Measurements from ENCODE around the gene STUM.

The STUM gene

DNA sequence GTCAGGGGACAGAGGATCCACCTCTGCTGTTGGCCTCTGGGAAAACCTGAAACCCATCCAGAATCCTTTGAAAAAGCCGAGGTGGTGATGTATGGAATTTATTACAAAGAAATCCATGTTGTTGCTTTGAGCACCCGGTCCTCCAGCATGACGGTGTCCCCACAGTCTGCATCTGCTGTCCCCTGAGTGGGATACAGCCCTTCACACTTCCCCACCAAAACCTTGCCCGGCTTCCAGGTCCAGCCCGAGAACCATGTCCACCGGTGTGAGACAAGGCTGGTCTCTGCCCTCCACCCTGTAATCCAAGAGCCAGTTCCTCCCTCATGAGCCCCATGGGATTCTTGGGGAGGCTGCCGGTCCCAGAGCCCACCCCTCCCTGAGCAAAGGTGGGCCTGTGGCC is 70.5 kb downstream of the STUM start:
- no peak overlapping the region for H3K4me3 ChIP-seq
- no peaks in the 10 kb centered on the region for H3K36me3 ChIP-seq
- H3K4me1 ChIP-seq: no peaks in the 10 kb centered on the region
- peaks cover 0 to 4% (median 4%) of the 10 kb centered on the region in 3 donors for H3K9me3 ChIP-seq
- no peak overlapping the region for H3K27ac ChIP-seq
- intact Hi-C loops (cut with DNase I; ENCODE audit: low total_unique reads): no loop called here
- no peaks in the 10 kb centered on the region for H3K27me3 ChIP-seq
- TF ChIP-seq, protein P1, sequence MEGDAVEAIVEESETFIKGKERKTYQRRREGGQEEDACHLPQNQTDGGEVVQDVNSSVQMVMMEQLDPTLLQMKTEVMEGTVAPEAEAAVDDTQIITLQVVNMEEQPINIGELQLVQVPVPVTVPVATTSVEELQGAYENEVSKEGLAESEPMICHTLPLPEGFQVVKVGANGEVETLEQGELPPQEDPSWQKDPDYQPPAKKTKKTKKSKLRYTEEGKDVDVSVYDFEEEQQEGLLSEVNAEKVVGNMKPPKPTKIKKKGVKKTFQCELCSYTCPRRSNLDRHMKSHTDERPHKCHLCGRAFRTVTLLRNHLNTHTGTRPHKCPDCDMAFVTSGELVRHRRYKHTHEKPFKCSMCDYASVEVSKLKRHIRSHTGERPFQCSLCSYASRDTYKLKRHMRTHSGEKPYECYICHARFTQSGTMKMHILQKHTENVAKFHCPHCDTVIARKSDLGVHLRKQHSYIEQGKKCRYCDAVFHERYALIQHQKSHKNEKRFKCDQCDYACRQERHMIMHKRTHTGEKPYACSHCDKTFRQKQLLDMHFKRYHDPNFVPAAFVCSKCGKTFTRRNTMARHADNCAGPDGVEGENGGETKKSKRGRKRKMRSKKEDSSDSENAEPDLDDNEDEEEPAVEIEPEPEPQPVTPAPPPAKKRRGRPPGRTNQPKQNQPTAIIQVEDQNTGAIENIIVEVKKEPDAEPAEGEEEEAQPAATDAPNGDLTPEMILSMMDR (IDR thresholded peaks at IDR 0.05): no peak
- DNase-seq: peak in 1 of 2 donors; percentile 24

DNA sequence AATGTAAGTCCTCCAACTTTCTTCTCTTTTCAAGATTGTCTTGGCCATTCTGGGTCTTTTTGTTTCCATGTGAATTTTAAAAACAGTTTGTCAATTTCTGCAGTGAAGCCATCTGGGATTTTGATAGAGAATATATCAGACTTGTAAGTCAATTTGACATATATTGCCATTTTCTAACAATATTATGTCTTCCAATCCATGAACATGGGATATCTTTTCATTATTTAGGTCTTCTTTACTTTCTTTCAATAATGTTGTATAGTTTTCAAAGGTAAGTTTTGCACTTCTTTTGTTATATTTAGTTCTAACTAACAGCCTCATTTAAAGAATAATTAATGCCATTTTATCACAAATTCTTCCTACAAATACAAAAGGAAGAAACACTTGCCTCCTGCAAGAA is 73.4 kb downstream of the STUM start:
- intact Hi-C loops (cut with DNase I; ENCODE audit: low total_unique reads): no loop called here
- Histone ChIP-seq H3K9me3 (peaks cover 0 to 4% (median 4%) of the 10 kb centered on the region in 3 donors), H3K4me3 (no peak overlapping the region), H3K27me3 (no peaks in the 10 kb centered on the region), H3K27ac (no peak overlapping the region), H3K4me1 (peaks cover 0 to 13% (median 8%) of the 10 kb centered on the region in 4 donors), H3K36me3 (no peaks in the 10 kb centered on the region)
- TF ChIP-seq, protein P1 (IDR thresholded peaks at IDR 0.05): no peak
- no peak for DNase-seq

DNA sequence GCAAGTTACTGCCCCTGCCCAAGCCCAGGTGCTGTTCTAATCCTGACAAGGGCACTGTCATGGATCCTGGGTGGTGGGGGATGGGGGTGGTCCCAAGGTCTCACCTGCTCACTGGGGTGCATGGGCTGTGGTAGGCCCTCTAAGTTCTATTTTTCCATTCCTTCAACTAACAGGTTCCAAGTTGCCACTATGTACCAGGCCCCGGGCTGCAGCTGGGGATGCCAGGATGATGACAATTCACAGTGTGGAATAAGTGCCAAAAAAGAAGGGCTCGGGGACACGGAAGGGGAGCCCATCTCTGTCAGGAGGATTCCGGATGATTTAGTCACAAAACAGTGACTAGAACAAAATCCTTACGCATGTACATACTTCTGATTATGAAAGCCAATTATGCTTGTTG is 76.0 kb downstream of the STUM start:
- intact Hi-C loops (cut with DNase I; ENCODE audit: low total_unique reads): no loop called here
- Histone ChIP-seq H3K27ac (no peak overlapping the region), H3K36me3 (no peaks in the 10 kb centered on the region), H3K4me3 (no peak overlapping the region), H3K4me1 (peaks cover 0 to 16% (median 8%) of the 10 kb centered on the region in 4 donors), H3K27me3 (no peaks in the 10 kb centered on the region), H3K9me3 (peaks cover 0 to 4% (median 4%) of the 10 kb centered on the region in 3 donors)
- DNase-seq: peak; percentile 13 to 35
- TF ChIP-seq, protein P1 (IDR thresholded peaks at IDR 0.05): no peak

DNA sequence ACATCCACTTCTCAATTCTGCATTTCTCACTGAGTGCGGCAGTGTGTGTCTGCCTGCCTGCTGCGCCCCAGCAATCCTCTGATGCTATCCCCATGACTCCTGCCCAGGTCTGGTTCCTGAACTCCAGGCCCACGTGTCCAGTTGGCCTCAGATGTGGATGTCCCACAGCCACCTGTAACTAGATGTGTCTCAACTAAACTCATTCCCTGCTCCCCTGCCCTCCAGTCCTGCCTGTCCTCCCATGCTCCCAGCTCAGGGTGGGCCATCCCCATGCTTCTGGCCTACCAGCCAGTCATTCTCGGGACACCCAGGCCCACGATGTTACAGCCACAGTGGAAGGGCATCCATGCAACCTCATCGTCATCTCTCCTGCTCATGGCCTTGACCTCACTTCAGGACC is 76.8 kb downstream of the STUM start:
- Histone ChIP-seq H3K4me1 (peaks cover 0 to 16% (median 8%) of the 10 kb centered on the region in 4 donors), H3K36me3 (no peaks in the 10 kb centered on the region), H3K27ac (no peak overlapping the region), H3K27me3 (no peaks in the 10 kb centered on the region), H3K4me3 (no peak overlapping the region), H3K9me3 (peaks cover 0 to 4% (median 4%) of the 10 kb centered on the region in 3 donors)
- intact Hi-C loops (cut with DNase I; ENCODE audit: low total_unique reads): no loop called here
- peak; percentile 11 to 27 for DNase-seq
- TF ChIP-seq, protein P1 (IDR thresholded peaks at IDR 0.05): no peak

DNA sequence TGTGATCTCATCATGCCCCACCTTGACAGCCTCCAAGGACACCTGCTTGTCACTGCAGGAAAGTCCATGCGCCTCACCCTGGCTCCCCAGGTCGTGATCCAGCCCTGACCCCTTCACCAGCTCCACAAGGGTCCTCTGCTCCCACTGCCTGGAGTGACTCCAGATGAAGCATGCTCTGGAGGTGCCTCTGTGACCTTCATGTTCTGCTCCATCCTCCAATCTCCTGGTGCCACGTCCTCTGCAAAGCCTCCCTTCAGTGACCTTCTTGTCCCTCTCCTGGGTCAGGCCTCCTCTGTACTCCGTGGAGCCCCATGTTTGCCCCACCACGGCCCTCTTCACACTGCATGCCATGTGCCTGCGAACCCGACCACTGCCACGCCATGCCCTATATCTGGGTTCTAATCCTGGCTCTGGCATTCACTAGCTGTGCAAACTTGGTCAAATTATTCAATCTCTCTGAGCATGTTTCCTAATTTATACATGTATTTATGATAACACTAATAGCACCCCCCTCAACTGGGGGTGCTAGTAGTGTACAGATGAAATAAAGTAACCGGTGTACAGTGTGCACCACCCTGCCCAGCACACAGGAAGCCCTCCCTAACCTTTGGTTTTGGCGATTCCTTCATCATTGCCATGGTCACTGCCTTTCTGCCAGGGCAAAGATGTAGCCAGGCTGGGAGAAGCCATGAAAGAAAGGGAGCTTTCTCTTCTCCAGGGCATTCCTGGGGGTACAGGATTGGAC is 77.4 kb downstream of the STUM start:
- intact Hi-C loops (cut with DNase I; ENCODE audit: low total_unique reads): no loop called here
- H3K27ac ChIP-seq: peak overlapping the region in 1 of 2 donors; percentile 8
- H3K27me3 ChIP-seq: no peaks in the 10 kb centered on the region
- H3K36me3 ChIP-seq: no peaks in the 10 kb centered on the region
- peaks cover 0 to 16% (median 8%) of the 10 kb centered on the region in 4 donors for H3K4me1 ChIP-seq
- H3K4me3 ChIP-seq: no peak overlapping the region
- TF ChIP-seq, protein P1 (IDR thresholded peaks at IDR 0.05): no peak
- peak; percentile 19 to 58 for DNase-seq
- H3K9me3 ChIP-seq: peaks cover 0 to 4% (median 4%) of the 10 kb centered on the region in 3 donors

All from tibial artery (tissue), 4 donors.